GM12878 (cell line): ENCODE results near the gene ATP5ME. TPM values are rescaled to one million over a fixed set of nuclear protein-coding genes. Genes with fewer than 3 reads are reported as not detected.

ENCODE experiments used
- ATAC-seq: fragments of 200-7000 bp; cut with Tn5 transposase; 3 replicates; pipeline ENCODE4 v1.9.1; 2020; ENCODE audit warnings: mild to moderate bottlenecking, moderate library complexity
- BruUV-seq: library from RNA; stranded (reverse); fragments of 400-500 nt; replicated peaks from 2 replicates; lab custom pipeline; 2021; lab: Mats Ljungman, UMichigan
- CTCF ChIA-PET: fragments of 300-600 bp; sonication (Branson Sonifier 250); formaldehyde crosslinking; extraction: SDS; loops from one replicate; lab custom pipeline; 2021; ENCODE audit warnings: inconsistent platforms; lab: Yijun Ruan, JAX
- POLR2A ChIA-PET: fragments of 350-600 bp; formaldehyde crosslinking; extraction: SDS; loops from one replicate; lab custom pipeline; 2021; ENCODE audit warnings: inconsistent platforms; lab: Charles Lee
- RAD21 ChIA-PET: fragments of 300-600 bp; sonication (Branson Sonifier 250); formaldehyde crosslinking; loops from one replicate; lab custom pipeline; 2023; ENCODE audit warnings: antibody characterized with exemption; ENCODE audit not compliant: unreplicated experiment; lab: Charles Lee
- SMC1A ChIA-PET: fragments of 300-600 bp; sonication (Branson Sonifier 250); formaldehyde crosslinking; loops from one replicate; lab custom pipeline; 2023; ENCODE audit not compliant: unreplicated experiment, uncharacterized antibody; lab: Charles Lee
- DNase-seq: peaks from one replicate; pipeline ENCODE4 v3.0.0-alpha.2; 2011; ENCODE audit warnings: low read depth, low spot score
- FAIRE-seq: peaks from 3 replicates; lab custom pipeline; 2011; peaks lifted over from hg19 to GRCh38; lab: Jason Lieb, UNC
- H2AFZ ChIP-seq: 2 replicates; pipeline ENCODE4 v1.6.0; 2011; ENCODE audit warnings: low read depth, low read length, control low read depth; ENCODE audit not compliant: control insufficient read depth
- H3K27ac ChIP-seq: 2 replicates; pipeline ENCODE4 v1.5.1; 2011; ENCODE audit warnings: control low read depth; ENCODE audit not compliant: control insufficient read depth, insufficient read depth
- H3K27me3 ChIP-seq, 2 experiments: replicated peaks in 1 of 2; 2 replicates each; pipeline versions ENCODE4 v1.6.0 to v1.6.1; 2011; ENCODE audit warnings: low read length in 1 of 2; ENCODE audit not compliant: control insufficient read depth in 2 of 2, insufficient read depth in 2 of 2
- H3K36me3 ChIP-seq, 2 experiments: 2 replicates each; pipeline ENCODE4 v1.5.1; 2011; ENCODE audit warnings: low read length in 1 of 2; ENCODE audit not compliant: control insufficient read depth in 2 of 2, insufficient read depth in 2 of 2
- H3K4me1 ChIP-seq: 2 replicates; pipeline ENCODE4 v1.6.1; 2011; ENCODE audit warnings: mild to moderate bottlenecking, low read length, moderate library complexity, mixed read lengths; ENCODE audit not compliant: control insufficient read depth, insufficient read depth
- H3K4me2 ChIP-seq: 2 replicates; pipeline ENCODE4 v1.6.0; 2011; ENCODE audit warnings: control low read depth; ENCODE audit not compliant: control insufficient read depth, insufficient read depth
- H3K4me3 ChIP-seq: fragments of 200-600 bp; sonication (generic); 2 replicates; pipeline ENCODE4 v1.5.1; 2016
- H3K79me2 ChIP-seq: 2 replicates; pipeline ENCODE4 v1.6.0; 2011; ENCODE audit warnings: low read length; ENCODE audit not compliant: control insufficient read depth, insufficient read depth
- H3K9ac ChIP-seq: 2 replicates; pipeline ENCODE4 v1.8.0; 2011; ENCODE audit warnings: low read length, control low read depth, mixed read lengths; ENCODE audit not compliant: control insufficient read depth, insufficient read depth
- H3K9me3 ChIP-seq: replicated peaks from 3 replicates; pipeline ENCODE4 v1.5.1; 2011; ENCODE audit warnings: mild to moderate bottlenecking, low read length; ENCODE audit not compliant: control insufficient read depth, insufficient read depth
- H4K20me1 ChIP-seq: 2 replicates; pipeline ENCODE4 v1.6.0; 2011; ENCODE audit not compliant: control insufficient read depth, insufficient read depth
- BRCA1 ChIP-seq: IDR thresholded peaks from 2 replicates; pipeline ENCODE4 v1.6.1; 2011; ENCODE audit warnings: low read depth, low read length, improper control_type of control experiment
- CHD2 ChIP-seq: IDR thresholded peaks from 2 replicates; pipeline ENCODE4 v1.6.1; 2011; ENCODE audit warnings: low read depth, low read length, improper control_type of control experiment, borderline replicate concordance
- HDAC2 ChIP-seq: fragments of 200-600 bp; sonication (generic); IDR thresholded peaks from 2 replicates; pipeline ENCODE4 v1.6.1; 2017
- RELA ChIP-seq: fragments of 450-650 bp; IDR thresholded peaks from 2 replicates; pipeline ENCODE4 v1.8.0; 2014; ENCODE audit warnings: borderline replicate concordance; ENCODE audit not compliant: partially characterized antibody
- SPI1 ChIP-seq: IDR thresholded peaks from 2 replicates; pipeline ENCODE4 v1.6.1; 2011; ENCODE audit warnings: low read depth, mild to moderate bottlenecking, low read length, moderate library complexity, borderline replicate concordance; ENCODE audit not compliant: insufficient read depth
- ZNF592 ChIP-seq: fragments of 450-650 bp; IDR thresholded peaks from 2 replicates; pipeline ENCODE4 v1.6.1; 2017; ENCODE audit warnings: mild to moderate bottlenecking, moderate library complexity
- ZNF622 ChIP-seq: fragments of 450-650 bp; IDR thresholded peaks from 2 replicates; pipeline ENCODE4 v1.6.1; 2017; ENCODE audit warnings: mild to moderate bottlenecking, inconsistent platforms
- WGBS: methylation state at CpG from one replicate; pipeline ENCODE4 v1.1.6; 2016; ENCODE audit warnings: low lambda C conversion rate; ENCODE audit not compliant: insufficient replicate concordance, insufficient coverage; ENCODE audit errors: missing lambda C conversion rate; 5-methylcytosine and 5-hydroxymethylcytosine counted together
- in situ Hi-C: fragments of 300-500 bp; cut with MboI; formaldehyde crosslinking; loops from 9 replicates; pipeline ENCODE4 v1.14.3; 2018; ENCODE audit warnings: mixed read lengths
- intact Hi-C: fragments of 100-400 bp; cut with micrococcal nuclease; formaldehyde crosslinking; loops from one replicate; pipeline ENCODE4 v1.14.2; 2022; ENCODE audit not compliant: unreplicated experiment
- polyA plus RNA-seq, 11 experiments: library from polyadenylated mRNA; depleted of rRNA in 4 of 11; unstranded in 6 of 11; stranded (reverse) in 5 of 11; fragments of >200 nt; fragmentation: Nextera tagmentation in 4 of 11; fragmentation: Illumina TruSeq in 1 of 11; extraction: Ambion mirVana in 4 of 11; extraction: Trizol in 1 of 11; gene quantifications; 1 replicate in 1 of 11; 2 replicates in 10 of 11; pipeline versions ENCODE4 v1.2.1 to v1.2.3, GENCODE V29; 2011 to 2016; ENCODE audit warnings: inconsistent platforms in 2 of 11, missing spikeins in 2 of 11, low read depth in 1 of 11
- total RNA-seq, 4 experiments: library from RNA; depleted of rRNA in 3 of 4; stranded (reverse); fragments of >200 nt in 3 of 4; fragmentation: Illumina TruSeq in 1 of 4; extraction: Trizol in 1 of 4; gene quantifications; 2 replicates each; pipeline versions ENCODE4 v1.2.1 to v1.2.3, GENCODE V29; 2013 to 2021
- TF ChIP-seq, protein P1 (sequence below): fragments of 450-650 bp; IDR thresholded peaks from 2 replicates; pipeline ENCODE4 v1.6.1; 2016; ENCODE audit warnings: mild to moderate bottlenecking

Gene ATP5ME
- total and polyA plus RNA-seq, 10 of the 15 experiments (the other 5 are each of a cell fraction or from before 2014, with no cell fraction given) = 279 to 2,374 (median 509) TPM

DNA sequence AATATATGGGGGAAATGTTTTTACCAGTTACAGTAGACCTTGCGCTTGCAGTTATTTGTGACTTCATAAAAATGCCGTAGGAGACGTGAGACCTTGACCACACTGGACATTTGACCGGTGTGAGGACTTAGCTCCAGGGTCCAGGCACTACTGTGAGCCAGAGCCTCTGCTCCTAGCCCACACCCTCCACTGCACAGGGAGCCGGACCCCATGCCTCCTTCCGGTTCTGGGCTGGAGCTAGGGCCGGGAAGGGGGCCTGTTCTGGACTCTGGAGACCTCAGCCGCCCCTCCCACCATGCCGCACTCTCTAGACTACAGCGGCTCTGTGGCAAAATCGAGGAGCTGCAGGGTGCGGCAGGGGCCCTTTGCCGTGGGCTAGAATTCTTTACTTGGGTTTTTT, 36.8 kb upstream of the ATP5ME start:
- Histone ChIP-seq H3K9me3 (no peaks in the 10 kb centered on the region), H3K4me1 (no peaks in the 10 kb centered on the region; the same call in 1 of the 2 replicates), H2AFZ (no peak overlapping the region), H4K20me1 (no peaks in the 10 kb centered on the region), H3K4me2 (no peak overlapping the region), H3K36me3 (peaks cover 2 to 3% of the 10 kb centered on the region in 2 experiments; a peak in 3 of 4 replicates), H3K27me3 (no peaks in the 10 kb centered on the region), H3K9ac (no peak overlapping the region), H3K27ac (no peak overlapping the region), H3K4me3 (no peak overlapping the region), H3K79me2 (peaks cover 51% of the 10 kb centered on the region)
- CTCF ChIA-PET = no interaction called here
- POLR2A ChIA-PET = no interaction called here
- TF ChIP-seq RELA = no peak
- TF ChIP-seq BRCA1 = no peak
- no peak for TF ChIP-seq HDAC2
- TF ChIP-seq, protein P1, sequence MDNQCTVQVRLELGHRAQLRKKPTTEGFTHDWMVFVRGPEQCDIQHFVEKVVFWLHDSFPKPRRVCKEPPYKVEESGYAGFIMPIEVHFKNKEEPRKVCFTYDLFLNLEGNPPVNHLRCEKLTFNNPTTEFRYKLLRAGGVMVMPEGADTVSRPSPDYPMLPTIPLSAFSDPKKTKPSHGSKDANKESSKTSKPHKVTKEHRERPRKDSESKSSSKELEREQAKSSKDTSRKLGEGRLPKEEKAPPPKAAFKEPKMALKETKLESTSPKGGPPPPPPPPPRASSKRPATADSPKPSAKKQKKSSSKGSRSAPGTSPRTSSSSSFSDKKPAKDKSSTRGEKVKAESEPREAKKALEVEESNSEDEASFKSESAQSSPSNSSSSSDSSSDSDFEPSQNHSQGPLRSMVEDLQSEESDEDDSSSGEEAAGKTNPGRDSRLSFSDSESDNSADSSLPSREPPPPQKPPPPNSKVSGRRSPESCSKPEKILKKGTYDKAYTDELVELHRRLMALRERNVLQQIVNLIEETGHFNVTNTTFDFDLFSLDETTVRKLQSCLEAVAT = no peak
- TF ChIP-seq ZNF592 = no peak
- TF ChIP-seq ZNF622 = no peak
- TF ChIP-seq CHD2 = no peak
- no peak for TF ChIP-seq SPI1
- 95% methylated on average over 13 of the region's 13 CpGs for whole genome bisulfite sequencing
- BruUV-seq = no TSS peak
- intact Hi-C loops (no loop called here), in situ Hi-C loops (no loop called here)
- no peak for FAIRE-seq
- ATAC-seq = no peak
- DNase-seq = no peak
- SMC1A ChIA-PET = interaction anchor here (0.6 kb wide), 1 partner anchor 133 kb away, joined by 3 read pairs; no protein-coding TSS in a partner anchor
- RAD21 ChIA-PET = no interaction called here
